ENCODE measurements around the gene PI4KA.

The PI4KA gene

GRCh38 chr22:20783844-20784723 is 74.5 kb downstream of the PI4KA start:
- no peak overlapping the region for H3K9ac ChIP-seq (ENCODE audit: low read depth, low read length)
- H3K27me3 ChIP-seq (ENCODE audit: control insufficient read depth, insufficient read depth, low read length), result no peaks in the 10 kb centered on the region
- no peak overlapping the region for H3K4me3 ChIP-seq (ENCODE audit: low read depth, low read length)
- H3K36me3 ChIP-seq (ENCODE audit: control insufficient read depth, insufficient read depth, low read length), result no peaks in the 10 kb centered on the region
- peaks cover 5% of the 10 kb centered on the region for H3K4me1 ChIP-seq (ENCODE audit: control insufficient read depth, insufficient read depth, low read length)
- H3K9me3 ChIP-seq (ENCODE audit: control insufficient read depth, insufficient read depth, low read length), result no peaks in the 10 kb centered on the region

- Histone ChIP-seq H3K27me3 (ENCODE audit: control insufficient read depth, insufficient read depth, low read length) (no peaks in the 10 kb centered on the region), H3K36me3 (ENCODE audit: control insufficient read depth, insufficient read depth, low read length) (no peaks in the 10 kb centered on the region), H3K9ac (ENCODE audit: low read depth, low read length) (no peak overlapping the region), H3K9me3 (ENCODE audit: control insufficient read depth, insufficient read depth, low read length) (no peaks in the 10 kb centered on the region), H3K4me3 (ENCODE audit: low read depth, low read length) (no peak overlapping the region), H3K4me1 (ENCODE audit: control insufficient read depth, insufficient read depth, low read length) (peaks cover 5% of the 10 kb centered on the region)
These were observed 75.3 kb downstream of the PI4KA start for GRCh38 chr22:20783300-20783673.

DNA sequence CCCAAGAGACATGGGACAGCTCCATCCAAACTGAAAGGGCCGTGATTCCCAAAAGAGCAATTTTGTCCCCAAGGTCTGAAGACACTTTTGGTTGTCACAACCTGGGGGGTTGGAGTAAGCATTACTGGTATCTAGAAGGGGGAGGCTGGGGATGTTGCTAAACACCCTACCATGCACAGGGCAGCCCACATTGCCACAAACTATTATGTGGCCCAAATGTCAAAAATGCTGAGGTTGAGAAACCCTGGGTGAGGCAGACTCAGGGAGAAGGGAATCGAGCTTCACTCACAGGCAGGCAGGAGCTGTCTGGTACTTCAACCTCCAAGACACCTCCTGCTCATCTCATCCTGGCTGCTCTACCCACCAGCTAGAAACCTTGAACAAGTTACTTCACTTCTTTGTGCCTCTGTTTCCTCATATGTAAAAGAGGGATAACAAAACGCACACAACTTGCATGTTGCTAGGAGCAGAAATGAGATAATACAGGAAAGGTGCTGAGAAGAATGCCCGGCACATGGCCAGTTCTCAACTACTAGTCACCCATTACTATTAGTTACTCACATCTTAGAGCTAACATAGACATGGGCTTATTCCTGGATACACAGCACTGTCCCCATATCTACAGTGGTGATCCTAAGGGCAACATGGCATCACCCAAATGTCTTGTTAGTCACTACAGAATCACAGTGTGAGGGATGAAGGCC is 75.9 kb downstream of the PI4KA start:
- Histone ChIP-seq H3K9ac (ENCODE audit: low read depth, low read length) (no peak overlapping the region), H3K4me1 (ENCODE audit: control insufficient read depth, insufficient read depth, low read length) (peaks cover 5% of the 10 kb centered on the region), H3K9me3 (ENCODE audit: control insufficient read depth, insufficient read depth, low read length) (no peaks in the 10 kb centered on the region), H3K27me3 (ENCODE audit: control insufficient read depth, insufficient read depth, low read length) (no peaks in the 10 kb centered on the region), H3K36me3 (ENCODE audit: control insufficient read depth, insufficient read depth, low read length) (no peaks in the 10 kb centered on the region), H3K4me3 (ENCODE audit: low read depth, low read length) (no peak overlapping the region)

DNA sequence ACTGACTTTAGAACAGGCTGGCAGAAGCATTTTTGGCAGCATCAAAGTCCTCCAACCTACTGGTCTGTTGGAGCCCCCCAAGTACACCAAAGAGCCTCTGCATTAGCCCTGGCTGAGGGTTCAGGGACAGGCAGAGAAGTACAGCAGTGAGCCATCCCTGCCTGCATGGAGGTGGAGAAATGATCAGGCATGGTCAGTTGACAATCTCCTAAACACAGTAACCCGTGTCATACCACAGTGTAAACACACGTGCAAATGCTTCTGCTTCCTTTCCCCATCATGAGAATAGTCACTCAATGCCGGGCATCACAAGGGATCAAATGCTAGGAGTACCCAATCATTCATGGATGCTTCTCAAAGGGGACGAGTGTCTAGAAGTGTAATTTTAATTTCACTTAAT is 76.5 kb downstream of the PI4KA start:
- no peaks in the 10 kb centered on the region for H3K27me3 ChIP-seq (ENCODE audit: control insufficient read depth, insufficient read depth, low read length)
- peaks cover 5% of the 10 kb centered on the region for H3K4me1 ChIP-seq (ENCODE audit: control insufficient read depth, insufficient read depth, low read length)
- H3K9ac ChIP-seq (ENCODE audit: low read depth, low read length), result no peak overlapping the region
- H3K9me3 ChIP-seq (ENCODE audit: control insufficient read depth, insufficient read depth, low read length), result no peaks in the 10 kb centered on the region
- no peak overlapping the region for H3K4me3 ChIP-seq (ENCODE audit: low read depth, low read length)
- no peaks in the 10 kb centered on the region for H3K36me3 ChIP-seq (ENCODE audit: control insufficient read depth, insufficient read depth, low read length)

- H3K9ac ChIP-seq (ENCODE audit: low read depth, low read length), result no peak overlapping the region
- H3K4me3 ChIP-seq (ENCODE audit: low read depth, low read length), result no peak overlapping the region
- H3K36me3 ChIP-seq (ENCODE audit: control insufficient read depth, insufficient read depth, low read length), result no peaks in the 10 kb centered on the region
These were observed 77.2 kb downstream of the PI4KA start for GRCh38 chr22:20781272-20781990.

DNA sequence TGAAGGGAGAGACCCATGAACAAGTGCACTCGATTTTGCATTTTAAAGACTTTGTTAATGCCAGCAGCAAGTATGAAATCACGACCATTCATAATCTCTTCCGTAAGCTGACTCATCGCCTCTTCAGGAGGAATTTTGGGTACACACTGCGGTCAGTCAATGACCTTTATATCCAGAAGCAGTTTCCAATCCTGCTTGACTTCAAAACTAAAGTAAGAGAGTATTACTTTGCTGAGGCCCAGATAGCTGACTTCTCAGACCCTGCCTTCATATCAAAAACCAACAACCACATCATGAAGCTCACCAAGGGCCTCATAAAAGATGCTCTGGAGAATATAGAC is 78.8 kb downstream of the PI4KA start:
- H3K36me3 ChIP-seq (ENCODE audit: control insufficient read depth, insufficient read depth, low read length), result no peaks in the 10 kb centered on the region
- no peaks in the 10 kb centered on the region for H3K27me3 ChIP-seq (ENCODE audit: control insufficient read depth, insufficient read depth, low read length)
- no peaks in the 10 kb centered on the region for H3K9me3 ChIP-seq (ENCODE audit: control insufficient read depth, insufficient read depth, low read length)
- H3K4me3 ChIP-seq (ENCODE audit: low read depth, low read length), result no peak overlapping the region
- H3K4me1 ChIP-seq (ENCODE audit: control insufficient read depth, insufficient read depth, low read length), result peaks cover 5% of the 10 kb centered on the region
- no peak overlapping the region for H3K9ac ChIP-seq (ENCODE audit: low read depth, low read length)

More at GRCh38 chr22:20781272-20781990, 77.2 kb downstream of the PI4KA start:
- H3K4me1 ChIP-seq (ENCODE audit: control insufficient read depth, insufficient read depth, low read length), result peaks cover 5% of the 10 kb centered on the region
- H3K27me3 ChIP-seq (ENCODE audit: control insufficient read depth, insufficient read depth, low read length), result no peaks in the 10 kb centered on the region
- no peaks in the 10 kb centered on the region for H3K9me3 ChIP-seq (ENCODE audit: control insufficient read depth, insufficient read depth, low read length)

- no peak overlapping the region for H3K4me3 ChIP-seq (ENCODE audit: low read depth, low read length)
- no peaks in the 10 kb centered on the region for H3K36me3 ChIP-seq (ENCODE audit: control insufficient read depth, insufficient read depth, low read length)
- no peaks in the 10 kb centered on the region for H3K9me3 ChIP-seq (ENCODE audit: control insufficient read depth, insufficient read depth, low read length)
- H3K4me1 ChIP-seq (ENCODE audit: control insufficient read depth, insufficient read depth, low read length), result peaks cover 5% of the 10 kb centered on the region
- no peak overlapping the region for H3K9ac ChIP-seq (ENCODE audit: low read depth, low read length)
- H3K27me3 ChIP-seq (ENCODE audit: control insufficient read depth, insufficient read depth, low read length), result no peaks in the 10 kb centered on the region
These were observed 79.4 kb downstream of the PI4KA start for GRCh38 chr22:20779014-20779817.

- Histone ChIP-seq H3K27me3 (ENCODE audit: control insufficient read depth, insufficient read depth, low read length) (no peaks in the 10 kb centered on the region), H3K9me3 (ENCODE audit: control insufficient read depth, insufficient read depth, low read length) (no peaks in the 10 kb centered on the region), H3K4me1 (ENCODE audit: control insufficient read depth, insufficient read depth, low read length) (no peaks in the 10 kb centered on the region), H3K36me3 (ENCODE audit: control insufficient read depth, insufficient read depth, low read length) (no peaks in the 10 kb centered on the region), H3K9ac (ENCODE audit: low read depth, low read length) (no peak overlapping the region), H3K4me3 (ENCODE audit: low read depth, low read length) (no peak overlapping the region)
These were observed 81.0 kb downstream of the PI4KA start for GRCh38 chr22:20777420-20778177.

DNA sequence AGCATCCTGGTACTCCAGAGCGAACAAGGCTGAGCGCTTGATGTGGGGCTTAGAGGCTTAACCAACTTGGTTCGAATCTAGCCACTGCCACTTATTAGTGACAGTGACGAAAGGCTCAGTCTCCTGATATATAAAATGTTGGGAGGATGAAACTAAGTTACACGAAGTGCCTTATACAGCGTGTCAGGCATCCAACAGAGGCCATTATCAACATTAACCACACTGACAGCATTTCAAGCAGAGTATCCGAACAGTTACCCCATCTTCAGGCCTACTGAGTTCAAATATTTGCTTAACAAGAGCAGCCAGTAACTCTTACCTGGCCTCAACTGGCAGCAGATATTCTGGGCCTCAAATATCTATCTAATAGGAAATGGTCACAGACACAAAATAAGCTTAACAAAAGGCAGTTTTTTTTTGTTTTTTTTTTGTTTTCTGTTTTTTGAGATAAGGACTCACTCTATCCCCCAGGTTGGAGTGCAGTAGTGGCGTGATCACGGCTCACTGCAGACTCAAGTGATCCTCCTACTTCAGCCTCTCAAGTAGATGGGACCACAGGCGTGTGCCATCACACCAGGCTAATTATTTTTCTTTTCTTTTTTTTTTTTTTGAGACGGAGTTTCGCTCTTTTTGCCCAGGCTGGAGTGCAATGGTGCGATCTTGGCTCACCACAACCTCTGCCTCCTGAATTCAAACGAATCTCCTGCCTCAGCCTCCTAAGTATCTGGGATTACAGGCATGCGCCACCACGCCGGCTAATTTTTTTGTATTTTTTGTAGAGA is 81.8 kb downstream of the PI4KA start:
- no peak overlapping the region for H3K9ac ChIP-seq (ENCODE audit: low read depth, low read length)
- no peak overlapping the region for H3K4me3 ChIP-seq (ENCODE audit: low read depth, low read length)
- no peaks in the 10 kb centered on the region for H3K9me3 ChIP-seq (ENCODE audit: control insufficient read depth, insufficient read depth, low read length)
- no peaks in the 10 kb centered on the region for H3K36me3 ChIP-seq (ENCODE audit: control insufficient read depth, insufficient read depth, low read length)
- no peaks in the 10 kb centered on the region for H3K4me1 ChIP-seq (ENCODE audit: control insufficient read depth, insufficient read depth, low read length)
- H3K27me3 ChIP-seq (ENCODE audit: control insufficient read depth, insufficient read depth, low read length), result no peaks in the 10 kb centered on the region

GRCh38 chr22:20775342-20775895 is 83.2 kb downstream of the PI4KA start:
- H3K9ac ChIP-seq (ENCODE audit: low read depth, low read length), result no peak overlapping the region
- H3K36me3 ChIP-seq (ENCODE audit: control insufficient read depth, insufficient read depth, low read length), result no peaks in the 10 kb centered on the region
- H3K4me1 ChIP-seq (ENCODE audit: control insufficient read depth, insufficient read depth, low read length), result no peaks in the 10 kb centered on the region
- no peaks in the 10 kb centered on the region for H3K9me3 ChIP-seq (ENCODE audit: control insufficient read depth, insufficient read depth, low read length)
- no peak overlapping the region for H3K4me3 ChIP-seq (ENCODE audit: low read depth, low read length)
- H3K27me3 ChIP-seq (ENCODE audit: control insufficient read depth, insufficient read depth, low read length), result no peaks in the 10 kb centered on the region

Measured in iPS-15b (cell line).